MCF 10A (cell line): ENCODE measurements around the gene C11orf21. TPM values are rescaled to one million over a fixed set of nuclear protein-coding genes. Genes with fewer than 3 reads are reported as not detected.

Experiments used
- BruUV-seq: library from RNA; stranded (reverse); fragments of 400-500 nt; replicated peaks from 2 replicates; lab custom pipeline; 2021; lab: Mats Ljungman, UMichigan
- CTCF ChIA-PET: fragments of 300-600 bp; sonication (Branson Sonifier 250); formaldehyde crosslinking; extraction: SDS; loops from one replicate; lab custom pipeline; 2021; ENCODE audit warnings: antibody characterized with exemption, inconsistent platforms; lab: Yijun Ruan, JAX
- POLR2A ChIA-PET: fragments of 300-600, 350-650 bp; sonication (Branson Sonifier 250); formaldehyde crosslinking; extraction: SDS; loops from one replicate; lab custom pipeline; 2020; ENCODE audit warnings: antibody characterized with exemption, inconsistent platforms; lab: Yijun Ruan, JAX
- DNase-seq: peaks from one replicate; pipeline ENCODE4 v3.0.0-alpha.2; 2018; ENCODE audit not compliant: unreplicated experiment
- H3K27ac Mint-ChIP-seq: one replicate; pipeline ENCODE4 v1.8.0; 2022; ENCODE audit warnings: mild to moderate bottlenecking, low read depth, mixed read lengths; ENCODE audit not compliant: unreplicated experiment
- H3K27me3 Mint-ChIP-seq: one replicate; pipeline ENCODE4 v1.8.0; 2022; ENCODE audit warnings: mixed read lengths; ENCODE audit not compliant: insufficient read depth, unreplicated experiment
- H3K36me3 Mint-ChIP-seq: one replicate; pipeline ENCODE4 v1.8.0; 2022; ENCODE audit warnings: mild to moderate bottlenecking, moderate library complexity, mixed read lengths; ENCODE audit not compliant: insufficient read depth, unreplicated experiment
- H3K4me1 Mint-ChIP-seq: one replicate; pipeline ENCODE4 v1.8.0; 2022; ENCODE audit warnings: mixed read lengths; ENCODE audit not compliant: insufficient read depth, unreplicated experiment
- H3K4me3 Mint-ChIP-seq: one replicate; pipeline ENCODE4 v1.8.0; 2022; ENCODE audit warnings: mild to moderate bottlenecking, moderate library complexity, mixed read lengths; ENCODE audit not compliant: unreplicated experiment
- H3K9me3 Mint-ChIP-seq: one replicate; pipeline ENCODE4 v1.8.0; 2022; ENCODE audit warnings: mixed read lengths; ENCODE audit not compliant: unreplicated experiment
- CTCF ChIP-seq: fragments of 200-600 bp; IDR thresholded peaks from one replicate; pipeline ENCODE4 v1.8.0; 2022; ENCODE audit warnings: antibody characterized with exemption, mild to moderate bottlenecking; ENCODE audit not compliant: unreplicated experiment
- intact Hi-C: fragments of 100-400 bp; cut with micrococcal nuclease; formaldehyde crosslinking; loops from 2 replicates; pipeline ENCODE4 v1.14.1; 2022
- total RNA-seq: library from RNA; stranded (reverse); gene quantifications from 2 replicates; pipeline ENCODE4 v1.2.3, GENCODE V29; 2022

The C11orf21 gene
- total RNA-seq, 1 experiment from 2014 or later: not detected

- Mint-ChIP-seq H3K4me1 (no peaks in the 10 kb centered on the region), H3K27ac (no peak overlapping the region), H3K4me3 (no peak overlapping the region), H3K9me3 (no peaks in the 10 kb centered on the region), H3K36me3 (no peaks in the 10 kb centered on the region), H3K27me3 (no peaks in the 10 kb centered on the region)
- intact Hi-C loops: no loop called here
- BruUV-seq: no TSS peak
- CTCF ChIA-PET: interaction anchor here (0.9 to 5.3 kb wide), 8 partner anchors 8 to 589 kb away, joined by 3 to 61 read pairs (median 6); no protein-coding TSS in a partner anchor
- no peak for TF ChIP-seq CTCF
- DNase-seq: no peak
- POLR2A ChIA-PET: no interaction called here
These were observed 4.7 kb downstream of the C11orf21 start for GRCh38 chr11:2296913-2297622.

GRCh38 chr11:2295971-2296912 lies 5.5 kb downstream of the C11orf21 start:
- intact Hi-C loops: no loop called here
- no peak for DNase-seq
- no TSS peak for BruUV-seq
- Mint-ChIP-seq H3K4me1 (no peaks in the 10 kb centered on the region), H3K27me3 (no peaks in the 10 kb centered on the region), H3K4me3 (no peak overlapping the region), H3K9me3 (no peaks in the 10 kb centered on the region), H3K36me3 (no peaks in the 10 kb centered on the region), H3K27ac (no peak overlapping the region)
- CTCF ChIA-PET: interaction anchor here (1.0 to 5.3 kb wide), 6 partner anchors 9 to 124 kb away, joined by 3 to 61 read pairs (median 6); no protein-coding TSS in a partner anchor
- POLR2A ChIA-PET: no interaction called here
- no peak for TF ChIP-seq CTCF

GRCh38 chr11:2294926-2295290 lies 6.8 kb downstream of the C11orf21 start:
- Mint-ChIP-seq H3K27me3 (peaks cover 7% of the 10 kb centered on the region), H3K27ac (no peak overlapping the region), H3K4me3 (no peak overlapping the region), H3K36me3 (no peaks in the 10 kb centered on the region), H3K4me1 (no peaks in the 10 kb centered on the region), H3K9me3 (no peaks in the 10 kb centered on the region)
- DNase-seq: no peak
- no peak for TF ChIP-seq CTCF
- ChIA-PET POLR2A (no interaction called here), CTCF (interaction anchor here (1.0 to 1.1 kb wide), 2 partner anchors 10 to 100 kb away, joined by 3 read pairs; no protein-coding TSS in a partner anchor)
- intact Hi-C loops: no loop called here
- BruUV-seq: no TSS peak
